GM04504 (cell line): Measurements from ENCODE around the gene SLC26A11.
"Not testable (repeated sequence)": the region's sequence is repeated elsewhere in the genome, so short reads cannot be mapped to it uniquely, and the experiment has no call there.

ENCODE experiments used
- DNase-seq: peaks from one replicate; pipeline ENCODE4 v3.0.0-alpha.2; 2012; ENCODE audit warnings: low read depth

SLC26A11 gene

DNA sequence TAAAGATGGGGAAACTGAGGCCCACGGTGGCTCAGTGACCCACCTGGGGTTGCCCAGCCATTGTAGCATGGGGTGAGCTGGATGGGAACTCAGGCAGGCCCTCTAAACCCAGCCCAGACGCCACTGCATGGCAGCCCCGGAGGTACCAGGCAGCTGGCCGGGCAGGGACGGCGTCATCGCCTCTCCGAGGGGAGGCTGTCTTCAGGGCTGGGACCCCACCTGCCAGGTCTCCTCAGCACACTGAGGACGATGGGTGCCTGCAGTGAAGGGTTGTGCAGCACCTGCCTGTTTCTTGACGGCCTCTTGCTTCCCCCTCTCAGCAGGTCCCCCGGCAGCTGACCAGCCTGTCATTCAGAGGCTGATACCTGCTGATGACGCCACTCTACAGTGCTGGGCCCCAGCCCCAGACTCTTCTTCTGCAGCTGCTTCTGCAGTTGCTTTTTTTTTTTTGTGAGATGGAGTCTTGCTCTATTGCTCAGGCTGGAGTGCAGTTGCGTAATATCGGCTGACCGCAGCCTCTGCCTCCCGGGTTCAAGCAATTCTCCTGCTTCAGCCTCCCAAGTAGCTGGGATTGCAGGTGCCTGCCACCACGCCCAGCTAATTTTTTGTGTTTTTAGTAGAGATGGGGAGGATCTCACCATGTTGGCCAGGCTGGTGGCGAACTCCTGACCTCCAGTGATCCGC, 65.2 kb downstream of the SLC26A11 start:
- DNase-seq = no peak

GRCh38 chr17:80286638-80286960, 66.4 kb downstream of the SLC26A11 start:
- DNase-seq = no peak

- DNase-seq = no peak
These were observed 66.8 kb downstream of the SLC26A11 start for GRCh38 chr17:80287038-80287437.

DNA sequence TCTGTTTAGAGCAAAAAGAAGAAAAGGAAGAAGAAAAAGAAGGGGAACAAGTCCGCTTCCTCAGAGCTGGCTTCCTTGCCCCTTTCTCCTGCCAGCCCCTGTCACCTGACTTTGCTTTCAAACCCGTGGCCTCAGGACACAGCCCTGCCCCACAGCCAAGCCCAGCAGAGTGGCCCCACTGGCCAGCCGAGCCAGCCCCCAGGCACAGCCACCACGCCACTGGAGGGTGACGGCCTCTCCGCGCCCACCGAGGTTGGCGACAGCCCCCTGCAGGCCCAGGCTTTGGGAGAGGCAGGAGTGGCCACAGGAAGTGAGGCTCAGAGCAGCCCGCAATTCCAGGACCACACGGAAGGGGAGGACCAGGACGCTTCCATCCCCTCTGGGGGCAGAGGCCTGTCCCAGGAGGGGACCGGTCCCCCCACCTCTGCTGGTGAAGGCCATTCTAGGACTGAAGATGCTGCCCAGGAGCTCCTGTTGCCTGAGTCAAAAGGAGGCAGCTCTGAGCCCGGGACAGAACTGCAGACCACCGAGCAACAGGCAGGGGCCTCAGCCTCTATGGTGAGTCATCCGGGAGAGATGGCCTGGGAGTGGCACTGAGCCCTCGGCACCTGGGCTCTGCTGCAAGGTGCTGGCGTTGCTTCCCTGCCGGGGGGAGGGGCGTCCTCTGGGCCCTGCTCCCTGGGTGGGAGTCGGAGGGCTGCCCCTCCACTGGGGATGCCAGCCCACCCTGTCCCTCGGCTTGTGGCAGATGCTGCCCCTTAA, 67.8 kb downstream of the SLC26A11 start:
- DNase-seq = no peak

GRCh38 chr17:80289616-80290015, 69.4 kb downstream of the SLC26A11 start:
- no peak for DNase-seq

DNA sequence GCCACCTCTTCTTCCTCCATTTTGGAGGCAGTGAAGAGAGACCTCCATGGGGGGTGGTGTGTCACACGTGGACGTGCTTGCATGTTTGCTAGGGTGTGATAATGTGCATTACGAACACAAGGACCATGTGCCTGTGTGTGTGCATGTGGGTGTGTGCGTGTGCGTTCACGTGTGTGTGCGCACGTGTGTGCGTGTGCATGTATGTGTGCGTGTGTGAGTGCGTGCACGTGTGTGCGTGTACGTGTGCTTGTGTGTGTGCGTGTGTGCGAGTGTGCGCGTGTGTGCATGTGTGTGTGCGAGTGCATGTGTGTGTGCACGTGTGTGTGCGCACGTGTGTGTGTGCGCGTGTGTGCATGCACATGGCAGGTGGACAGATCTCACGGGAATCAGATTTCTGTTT, 69.9 kb downstream of the SLC26A11 start:
- no peak for DNase-seq

DNA sequence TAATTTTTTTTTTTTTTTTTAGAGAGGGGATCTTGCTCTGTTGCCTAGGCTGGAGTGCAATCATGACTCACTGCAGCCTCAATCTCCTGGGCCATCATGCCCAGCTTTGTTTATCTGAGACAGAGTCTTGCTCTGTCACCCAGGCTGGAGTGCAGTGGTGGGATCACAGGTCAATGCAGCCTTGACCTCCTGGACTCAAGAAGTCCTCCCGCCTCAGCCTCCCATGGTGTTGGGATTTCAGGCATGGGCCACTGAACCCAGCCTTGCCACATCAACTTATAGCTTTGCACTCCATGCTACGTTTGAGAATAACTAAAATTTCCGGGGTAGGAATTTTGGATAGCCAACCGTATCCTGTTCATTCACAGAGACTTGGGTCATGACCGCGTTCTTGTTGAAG, 71.0 kb downstream of the SLC26A11 start:
- DNase-seq = no peak

DNA sequence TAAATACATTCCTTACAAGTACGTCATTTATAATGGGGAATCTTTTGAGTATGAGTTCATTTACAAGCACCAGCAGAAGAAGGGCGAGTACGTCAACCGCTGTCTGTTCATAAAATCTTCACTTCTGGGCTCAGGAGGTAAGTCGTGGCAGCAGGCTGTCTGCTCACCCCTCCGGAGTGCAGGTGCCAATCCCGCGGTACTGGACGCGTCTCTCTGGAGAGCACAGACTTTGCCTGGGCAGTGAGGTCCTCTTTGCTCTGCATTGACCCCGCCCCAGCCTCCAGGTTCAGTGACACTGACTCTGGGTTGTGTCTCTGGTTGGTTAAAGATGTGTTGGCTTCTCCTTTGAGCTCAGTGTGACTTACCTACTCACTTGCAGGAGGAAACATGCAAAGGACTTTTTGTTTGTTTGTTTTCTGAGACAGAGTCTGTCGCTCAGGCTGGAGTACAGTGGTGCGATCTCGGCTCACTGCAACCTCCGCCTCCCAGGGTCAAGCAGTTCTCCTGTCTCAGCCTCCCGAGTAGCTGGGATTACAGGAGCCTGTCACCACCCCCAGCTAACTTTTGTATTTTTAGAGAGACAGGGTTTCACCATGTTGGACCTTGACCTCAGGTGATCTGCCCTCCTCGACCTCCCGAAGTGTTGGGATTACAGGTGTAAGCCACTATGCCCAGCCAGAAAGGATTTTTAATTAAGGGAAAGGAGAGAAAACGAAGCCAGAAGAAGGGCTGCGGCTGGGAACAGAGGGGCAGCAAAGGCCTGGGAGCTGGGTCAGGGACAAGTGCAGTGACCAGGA, 71.7 kb downstream of the SLC26A11 start:
- no peak for DNase-seq

DNA sequence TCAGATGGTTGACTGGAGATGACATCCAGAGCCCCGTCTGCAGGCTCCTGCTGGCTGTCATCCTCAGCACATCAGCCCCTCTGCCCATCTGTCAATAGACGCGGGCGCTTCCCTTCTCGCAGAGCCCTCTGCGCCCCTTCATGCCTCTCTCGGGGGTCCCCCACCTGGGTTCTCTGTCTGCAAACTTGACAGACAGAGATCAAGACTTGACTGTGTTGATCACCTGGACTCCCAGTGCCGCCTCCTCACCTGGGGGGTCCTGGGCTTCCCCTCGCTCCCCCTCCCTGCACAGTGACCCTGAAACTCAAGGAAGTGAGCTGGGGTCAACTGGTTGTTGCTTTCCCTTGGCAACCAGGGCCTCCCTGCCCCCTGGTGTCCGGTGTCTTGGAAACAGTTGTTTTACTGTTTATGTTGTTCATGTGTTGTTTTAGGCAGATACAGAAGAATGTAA, 72.3 kb downstream of the SLC26A11 start:
- DNase-seq = no peak

DNA sequence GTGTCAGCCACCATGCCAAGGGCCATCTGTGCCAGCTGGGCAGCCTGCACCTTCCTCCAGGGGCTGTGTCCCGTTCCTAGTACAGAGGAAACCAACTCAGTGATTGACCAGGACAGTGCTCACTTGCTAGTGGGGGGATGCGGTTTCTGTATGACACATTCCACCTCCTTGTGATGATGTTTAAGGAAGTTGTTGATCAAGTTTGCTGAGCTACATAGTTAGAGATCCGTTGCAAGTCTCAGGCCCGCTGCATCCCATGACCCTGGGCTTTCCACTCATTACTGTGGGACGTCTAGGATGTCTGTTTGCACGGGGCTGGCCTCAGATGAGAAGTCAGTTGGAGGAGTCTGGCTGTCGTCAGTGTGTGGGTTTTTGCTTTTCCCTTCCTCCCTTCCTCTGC, 74.0 kb downstream of the SLC26A11 start:
- DNase-seq = no peak

DNA sequence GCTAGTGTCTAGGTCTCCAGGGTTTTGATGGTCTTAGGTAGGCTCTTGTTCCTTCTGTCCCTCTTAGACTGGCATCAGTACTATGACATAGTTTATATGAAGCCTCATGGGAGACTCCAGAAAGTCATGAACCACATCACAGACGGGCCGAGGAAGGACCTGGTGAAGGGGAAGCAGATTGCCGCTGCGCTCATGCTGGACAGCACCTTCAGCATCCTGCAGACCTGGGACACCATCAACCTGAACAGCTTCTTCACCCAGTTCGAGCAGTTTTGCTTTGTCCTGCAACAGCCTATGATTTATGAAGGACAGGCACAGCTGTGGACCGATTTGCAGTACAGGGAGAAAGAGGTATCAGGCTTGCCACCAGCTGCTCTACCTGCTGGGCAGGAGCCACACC, 74.4 kb downstream of the SLC26A11 start:
- no peak for DNase-seq

DNA sequence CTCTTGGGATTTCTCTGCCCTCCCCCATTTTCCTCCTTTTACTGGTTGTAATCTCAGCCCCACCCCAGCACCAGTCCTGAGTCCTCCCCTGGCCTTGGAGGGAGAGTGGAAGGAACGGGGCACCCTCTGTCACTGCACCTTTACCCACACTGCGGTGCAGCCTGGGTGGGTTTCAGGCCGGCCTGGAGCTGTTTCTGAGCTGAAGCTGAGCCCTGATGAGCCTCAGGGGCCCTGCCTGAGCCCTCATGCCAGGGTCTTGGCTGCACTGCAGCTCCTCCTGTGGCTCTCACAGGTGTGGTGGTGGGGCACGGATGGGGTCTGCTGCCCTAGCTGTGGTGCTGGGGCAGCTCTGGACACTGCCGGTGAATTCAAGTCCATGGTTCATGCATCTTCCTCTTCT, 74.9 kb downstream of the SLC26A11 start:
- no peak for DNase-seq

- no peak for DNase-seq
These were observed 75.3 kb downstream of the SLC26A11 start for GRCh38 chr17:80295559-80295958.

DNA sequence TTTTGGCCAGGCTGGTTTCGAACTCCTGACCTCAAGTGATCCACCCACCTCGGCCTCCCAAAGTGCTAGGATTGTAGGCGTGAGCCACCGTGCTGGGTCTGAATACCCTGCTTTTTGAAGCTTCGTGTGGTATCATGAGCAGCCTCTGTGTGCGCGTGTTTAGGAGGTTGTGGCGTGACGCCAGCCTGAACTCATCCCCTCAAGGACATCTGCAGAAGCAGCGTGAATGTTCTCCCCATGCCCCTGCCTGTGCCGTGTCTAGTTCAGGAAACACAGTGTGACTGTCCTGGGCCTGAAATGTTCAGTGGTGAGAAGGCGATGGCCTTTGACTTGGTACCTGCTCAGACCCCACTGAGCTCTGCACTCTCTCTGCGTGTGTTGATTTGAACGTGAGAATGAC, 76.0 kb downstream of the SLC26A11 start:
- no peak for DNase-seq

DNA sequence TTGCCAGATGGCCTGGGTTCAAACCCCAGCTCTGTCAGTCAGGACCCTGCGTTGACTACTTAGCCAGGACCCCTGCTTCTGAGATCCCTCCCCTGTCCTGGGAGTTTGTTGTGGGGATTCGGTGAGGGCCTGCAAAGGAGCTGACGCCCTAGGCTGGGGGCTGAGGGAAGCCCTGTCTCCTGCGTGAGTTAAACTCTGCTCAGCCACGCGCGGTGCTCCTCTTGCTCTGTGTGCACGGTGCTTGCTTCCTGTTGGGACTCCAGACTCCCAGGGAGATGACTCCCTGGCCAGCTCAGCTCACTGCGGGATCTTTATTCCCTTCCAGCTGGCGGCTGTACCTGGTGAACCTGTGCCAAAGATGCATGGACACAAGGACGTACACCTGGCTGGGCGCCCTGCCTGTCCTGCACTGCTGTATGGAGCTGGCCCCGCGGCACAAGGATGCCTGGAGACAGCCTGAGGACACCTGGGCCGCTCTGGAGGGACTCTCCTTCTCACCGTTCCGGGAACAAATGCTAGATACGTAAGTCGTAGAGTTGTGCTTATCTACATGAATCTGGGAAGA, 77.9 kb downstream of the SLC26A11 start:
- DNase-seq = no peak

GRCh38 chr17:80299350-80300100, 79.3 kb downstream of the SLC26A11 start:
- DNase-seq = not testable (repeated sequence)

GRCh38 chr17:80300756-80301155, 80.5 kb downstream of the SLC26A11 start:
- DNase-seq = not testable (repeated sequence)
